OCI-LY3 (cell line): ENCODE results near the gene GALNT2.

ENCODE experiments used
- EZH2phosphoT487 ChIP-seq: fragments of 200-600 bp; shearing (Covaris generic); IDR thresholded peaks from 2 replicates; pipeline ENCODE4 v1.6.1; 2018; ENCODE audit warnings: antibody characterized with exemption, mixed run types, low read depth
- TF ChIP-seq, protein P1 (sequence below): fragments of 200-600, 300-600 bp; sonication (generic); IDR thresholded peaks from 2 replicates; pipeline ENCODE4 v1.5.1; 2014; ENCODE audit warnings: antibody characterized with exemption, low read length, low read depth

DNA sequence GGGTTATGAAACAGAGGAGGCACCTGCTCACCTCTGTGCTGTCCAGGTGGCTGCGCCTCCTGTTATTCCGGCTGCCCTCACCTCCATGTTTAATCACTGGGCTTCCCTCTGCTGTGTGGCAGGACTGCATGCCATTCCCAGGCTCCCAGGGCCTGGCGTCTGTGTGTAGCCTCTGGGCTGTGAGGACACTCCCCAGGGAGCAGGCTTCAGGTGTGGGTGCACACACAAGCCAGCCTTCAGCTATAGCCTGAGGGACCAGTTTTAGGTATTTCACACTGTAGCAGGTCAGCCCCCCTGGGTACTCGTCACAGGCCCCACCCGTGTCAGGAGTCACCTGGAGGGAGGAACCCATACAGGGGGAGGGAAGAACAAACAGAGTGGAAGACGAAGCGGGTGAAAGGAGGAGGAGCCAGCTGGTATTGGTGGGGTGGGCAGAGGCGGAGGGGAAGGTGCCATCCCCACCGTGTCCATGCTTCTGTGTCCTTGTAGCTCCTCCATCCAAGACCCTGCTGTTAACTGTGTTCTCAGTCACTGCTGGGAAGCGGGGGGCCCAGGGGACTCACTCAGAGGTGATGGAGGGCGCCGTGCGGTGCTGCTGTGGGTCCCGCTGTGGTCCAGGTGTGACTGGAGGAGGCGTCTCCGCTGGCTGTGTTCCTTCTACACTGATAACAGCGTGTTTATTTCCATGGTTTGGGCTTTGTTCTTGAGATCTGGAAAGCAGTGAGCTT is 200.5 kb downstream of the GALNT2 start:
- TF ChIP-seq, protein P1, sequence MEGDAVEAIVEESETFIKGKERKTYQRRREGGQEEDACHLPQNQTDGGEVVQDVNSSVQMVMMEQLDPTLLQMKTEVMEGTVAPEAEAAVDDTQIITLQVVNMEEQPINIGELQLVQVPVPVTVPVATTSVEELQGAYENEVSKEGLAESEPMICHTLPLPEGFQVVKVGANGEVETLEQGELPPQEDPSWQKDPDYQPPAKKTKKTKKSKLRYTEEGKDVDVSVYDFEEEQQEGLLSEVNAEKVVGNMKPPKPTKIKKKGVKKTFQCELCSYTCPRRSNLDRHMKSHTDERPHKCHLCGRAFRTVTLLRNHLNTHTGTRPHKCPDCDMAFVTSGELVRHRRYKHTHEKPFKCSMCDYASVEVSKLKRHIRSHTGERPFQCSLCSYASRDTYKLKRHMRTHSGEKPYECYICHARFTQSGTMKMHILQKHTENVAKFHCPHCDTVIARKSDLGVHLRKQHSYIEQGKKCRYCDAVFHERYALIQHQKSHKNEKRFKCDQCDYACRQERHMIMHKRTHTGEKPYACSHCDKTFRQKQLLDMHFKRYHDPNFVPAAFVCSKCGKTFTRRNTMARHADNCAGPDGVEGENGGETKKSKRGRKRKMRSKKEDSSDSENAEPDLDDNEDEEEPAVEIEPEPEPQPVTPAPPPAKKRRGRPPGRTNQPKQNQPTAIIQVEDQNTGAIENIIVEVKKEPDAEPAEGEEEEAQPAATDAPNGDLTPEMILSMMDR, result no peak
- TF ChIP-seq EZH2phosphoT487, result no peak
